ENCODE measurements around the gene IQGAP3. TPM values are rescaled to one million over a fixed set of nuclear protein-coding genes. Genes with fewer than 3 reads are reported as not detected.

The IQGAP3 gene
- total and polyA plus RNA-seq, 2 experiments from 2014 or later: 5.2 to 5.7 TPM

- Histone ChIP-seq H3K27me3 (no peaks in the 10 kb centered on the region), H3K4me1 (ENCODE audit: insufficient read depth) (peaks cover 8% of the 10 kb centered on the region), H3K9me3 (ENCODE audit: low read depth) (no peaks in the 10 kb centered on the region), H3K36me3 (replicated peaks; ENCODE audit: insufficient read depth, low read depth) (no peaks in the 10 kb centered on the region), H4K20me1 (ENCODE audit: insufficient read depth, poor library complexity, severe bottlenecking) (no peaks in the 10 kb centered on the region), H3K9me2 (replicated peaks; ENCODE audit: insufficient read depth) (no peaks in the 10 kb centered on the region), H3K79me2 (peaks cover 9% of the 10 kb centered on the region), H3K4me2 (no peak overlapping the region), H3K27ac (no peak overlapping the region), H3K4me3 (no peak overlapping the region), H2AFZ (no peak overlapping the region)
- TF ChIP-seq EZH2phosphoT487 (IDR thresholded peaks at IDR 0.05; ENCODE audit: low read depth, severe bottlenecking, unreplicated experiment): no peak
- no peak for DNase-seq (ENCODE audit: low spot score)
- WGBS (ENCODE audit: low lambda C conversion rate, missing lambda C conversion rate): 70% methylated on average over 2 of the region's 2 CpGs
Measured at GRCh38 chr1:156574039-156574633, 1.8 kb upstream of the IQGAP3 start.

GRCh38 chr1:156572663-156573018 lies 276 bp upstream of the IQGAP3 start:
- peak overlapping the region; percentile 26 for H2AFZ ChIP-seq
- peak overlapping the region; percentile 94 for H3K4me2 ChIP-seq
- H4K20me1 ChIP-seq (ENCODE audit: insufficient read depth, poor library complexity, severe bottlenecking): no peaks in the 10 kb centered on the region
- H3K79me2 ChIP-seq: peaks cover 9% of the 10 kb centered on the region
- H3K36me3 ChIP-seq (replicated peaks; ENCODE audit: insufficient read depth, low read depth): no peaks in the 10 kb centered on the region
- WGBS (ENCODE audit: low lambda C conversion rate, missing lambda C conversion rate): 42% methylated on average over 10 of the region's 10 CpGs
- no peaks in the 10 kb centered on the region for H3K9me3 ChIP-seq (ENCODE audit: low read depth)
- H3K27ac ChIP-seq: no peak overlapping the region
- no peak for DNase-seq (ENCODE audit: low spot score)
- peaks cover 8% of the 10 kb centered on the region for H3K4me1 ChIP-seq (ENCODE audit: insufficient read depth)
- no peak for TF ChIP-seq EZH2phosphoT487 (IDR thresholded peaks at IDR 0.05; ENCODE audit: low read depth, severe bottlenecking, unreplicated experiment)
- TF ChIP-seq CTCF (IDR thresholded peaks at IDR 0.05; ENCODE audit: poor library complexity): no peak
- no peak for TF ChIP-seq EZH2 (IDR thresholded peaks at IDR 0.05; ENCODE audit: borderline replicate concordance)
- peak overlapping the region; percentile 8 for H3K4me3 ChIP-seq
- no peaks in the 10 kb centered on the region for H3K9me2 ChIP-seq (replicated peaks; ENCODE audit: insufficient read depth)
- no peaks in the 10 kb centered on the region for H3K27me3 ChIP-seq

GRCh38 chr1:156571261-156571852 lies 1.0 kb downstream of the IQGAP3 start:
- TF ChIP-seq EZH2phosphoT487 (IDR thresholded peaks at IDR 0.05; ENCODE audit: low read depth, severe bottlenecking, unreplicated experiment): no peak
- TF ChIP-seq EZH2 (IDR thresholded peaks at IDR 0.05; ENCODE audit: borderline replicate concordance): no peak
- TF ChIP-seq CTCF (IDR thresholded peaks at IDR 0.05; ENCODE audit: poor library complexity): no peak
- peak; percentile 69 for DNase-seq (ENCODE audit: low spot score)
- H3K4me1 ChIP-seq (ENCODE audit: insufficient read depth): peaks cover 8% of the 10 kb centered on the region
- no peaks in the 10 kb centered on the region for H3K9me3 ChIP-seq (ENCODE audit: low read depth)
- H4K20me1 ChIP-seq (ENCODE audit: insufficient read depth, poor library complexity, severe bottlenecking): no peaks in the 10 kb centered on the region
- H3K36me3 ChIP-seq (replicated peaks; ENCODE audit: insufficient read depth, low read depth): no peaks in the 10 kb centered on the region
- peak overlapping the region; percentile 90 for H3K27ac ChIP-seq
- H2AFZ ChIP-seq: no peak overlapping the region
- no peaks in the 10 kb centered on the region for H3K9me2 ChIP-seq (replicated peaks; ENCODE audit: insufficient read depth)
- peaks cover 9% of the 10 kb centered on the region for H3K79me2 ChIP-seq
- no peaks in the 10 kb centered on the region for H3K27me3 ChIP-seq
- WGBS (ENCODE audit: low lambda C conversion rate, missing lambda C conversion rate): 32% methylated on average over 4 of the region's 4 CpGs
- H3K4me2 ChIP-seq: peak overlapping the region; percentile 94
- no peak overlapping the region for H3K4me3 ChIP-seq

- TF ChIP-seq CTCF (IDR thresholded peaks at IDR 0.05; ENCODE audit: poor library complexity): no peak
- no peak for TF ChIP-seq EZH2 (IDR thresholded peaks at IDR 0.05; ENCODE audit: borderline replicate concordance)
- no peak for TF ChIP-seq EZH2phosphoT487 (IDR thresholded peaks at IDR 0.05; ENCODE audit: low read depth, severe bottlenecking, unreplicated experiment)
- Histone ChIP-seq H2AFZ (no peak overlapping the region), H3K9me2 (replicated peaks; ENCODE audit: insufficient read depth) (no peaks in the 10 kb centered on the region), H3K27ac (no peak overlapping the region), H3K4me3 (no peak overlapping the region), H3K4me2 (no peak overlapping the region), H3K36me3 (replicated peaks; ENCODE audit: insufficient read depth, low read depth) (no peaks in the 10 kb centered on the region), H3K79me2 (peaks cover 9% of the 10 kb centered on the region), H4K20me1 (ENCODE audit: insufficient read depth, poor library complexity, severe bottlenecking) (no peaks in the 10 kb centered on the region), H3K4me1 (ENCODE audit: insufficient read depth) (peaks cover 8% of the 10 kb centered on the region), H3K27me3 (no peaks in the 10 kb centered on the region), H3K9me3 (ENCODE audit: low read depth) (no peaks in the 10 kb centered on the region)
- 93% methylated on average over 4 of the region's 4 CpGs for WGBS (ENCODE audit: low lambda C conversion rate, missing lambda C conversion rate)
- DNase-seq (ENCODE audit: low spot score): no peak
Measured at GRCh38 chr1:156566436-156566835, 5.9 kb downstream of the IQGAP3 start.
